GM12873 (cell line): ENCODE results near the gene NHS.

Experiments used
- TF ChIP-seq, protein P1 (sequence below): IDR thresholded peaks from 2 replicates; pipeline ENCODE4 v1.5.1; 2012; ENCODE audit warnings: low read depth, mild to moderate bottlenecking, moderate library complexity, low read length, control low read depth; ENCODE audit not compliant: insufficient read depth; ENCODE audit errors: missing control alignments

Gene NHS

DNA sequence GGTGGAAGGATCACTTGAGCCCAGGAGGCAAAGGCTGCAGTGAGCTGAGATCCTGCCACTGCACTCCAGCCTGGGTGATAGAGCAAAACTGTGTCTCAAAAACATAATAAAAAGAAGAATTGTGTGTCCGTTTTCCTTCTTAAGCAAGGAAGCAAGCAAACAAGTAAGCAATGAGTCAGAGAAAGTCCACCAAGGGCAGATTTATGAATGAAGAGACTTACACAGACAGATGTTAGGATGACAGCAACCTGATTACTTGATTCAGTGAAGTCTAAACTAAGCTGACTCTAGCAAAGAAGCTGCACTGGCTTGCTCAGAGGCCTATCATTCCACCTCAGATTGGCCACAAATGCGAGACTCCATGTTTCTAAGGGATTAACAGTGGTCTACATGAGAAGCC, 328.2 kb downstream of the NHS start:
- TF ChIP-seq, protein P1, sequence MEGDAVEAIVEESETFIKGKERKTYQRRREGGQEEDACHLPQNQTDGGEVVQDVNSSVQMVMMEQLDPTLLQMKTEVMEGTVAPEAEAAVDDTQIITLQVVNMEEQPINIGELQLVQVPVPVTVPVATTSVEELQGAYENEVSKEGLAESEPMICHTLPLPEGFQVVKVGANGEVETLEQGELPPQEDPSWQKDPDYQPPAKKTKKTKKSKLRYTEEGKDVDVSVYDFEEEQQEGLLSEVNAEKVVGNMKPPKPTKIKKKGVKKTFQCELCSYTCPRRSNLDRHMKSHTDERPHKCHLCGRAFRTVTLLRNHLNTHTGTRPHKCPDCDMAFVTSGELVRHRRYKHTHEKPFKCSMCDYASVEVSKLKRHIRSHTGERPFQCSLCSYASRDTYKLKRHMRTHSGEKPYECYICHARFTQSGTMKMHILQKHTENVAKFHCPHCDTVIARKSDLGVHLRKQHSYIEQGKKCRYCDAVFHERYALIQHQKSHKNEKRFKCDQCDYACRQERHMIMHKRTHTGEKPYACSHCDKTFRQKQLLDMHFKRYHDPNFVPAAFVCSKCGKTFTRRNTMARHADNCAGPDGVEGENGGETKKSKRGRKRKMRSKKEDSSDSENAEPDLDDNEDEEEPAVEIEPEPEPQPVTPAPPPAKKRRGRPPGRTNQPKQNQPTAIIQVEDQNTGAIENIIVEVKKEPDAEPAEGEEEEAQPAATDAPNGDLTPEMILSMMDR: no peak

DNA sequence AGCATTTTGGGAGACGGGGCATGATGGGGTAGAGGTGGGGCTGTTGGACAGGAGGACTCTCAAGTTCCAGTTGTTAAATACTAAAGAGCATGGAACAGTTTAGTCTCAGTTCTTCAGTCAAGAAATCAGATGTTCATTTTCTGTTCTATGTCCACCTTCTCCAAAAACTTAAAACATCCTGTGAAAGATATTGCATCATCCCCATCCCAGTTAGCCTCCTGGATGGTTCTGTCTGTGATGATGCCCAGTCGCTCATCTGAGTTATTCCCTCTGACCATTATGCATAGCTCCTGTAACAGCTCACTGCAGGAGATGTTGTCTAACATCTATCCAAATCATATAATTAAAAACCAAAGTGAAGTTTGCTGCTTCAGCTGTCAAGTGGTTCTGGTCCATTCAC, 330.2 kb downstream of the NHS start:
- TF ChIP-seq, protein P1: no peak

DNA sequence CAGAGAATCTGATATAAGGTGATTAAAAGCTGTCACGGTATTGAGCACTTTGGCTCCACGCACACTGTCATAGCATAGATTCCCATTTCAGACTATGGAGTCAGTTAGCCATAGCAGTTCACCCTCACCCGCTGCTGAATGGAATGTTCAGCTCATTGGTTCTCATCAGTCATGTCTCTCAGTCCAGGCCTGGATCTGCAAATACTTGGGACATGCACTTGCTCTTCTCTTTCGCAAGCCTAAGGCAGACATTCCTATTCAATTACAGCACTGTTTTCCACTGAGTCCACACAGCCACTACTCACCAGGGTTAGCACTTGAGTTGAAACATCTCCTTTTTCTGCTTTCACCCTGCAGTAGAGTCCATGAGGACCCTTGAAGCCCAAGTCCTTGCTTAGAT, 331.7 kb downstream of the NHS start:
- TF ChIP-seq, protein P1: no peak

DNA sequence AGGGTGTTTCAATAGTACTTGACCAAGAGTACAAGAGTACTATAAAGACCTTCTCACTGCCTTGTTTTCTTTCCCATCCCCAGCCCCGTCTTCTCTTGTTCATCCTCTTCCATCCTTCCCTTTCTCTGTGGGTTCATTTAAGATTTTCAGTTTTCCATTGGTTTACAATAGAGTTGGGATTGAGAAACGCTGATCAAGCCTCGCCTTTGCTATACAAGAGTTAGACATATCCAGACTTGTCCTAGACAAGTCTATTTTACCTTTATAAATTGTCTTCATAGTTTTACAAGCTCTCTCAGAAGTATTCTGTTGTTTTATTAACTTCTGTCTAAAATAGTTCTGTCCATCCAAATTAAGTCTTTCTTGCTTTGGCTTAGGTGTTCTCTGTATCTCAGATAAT, 332.7 kb downstream of the NHS start:
- TF ChIP-seq, protein P1: no peak

DNA sequence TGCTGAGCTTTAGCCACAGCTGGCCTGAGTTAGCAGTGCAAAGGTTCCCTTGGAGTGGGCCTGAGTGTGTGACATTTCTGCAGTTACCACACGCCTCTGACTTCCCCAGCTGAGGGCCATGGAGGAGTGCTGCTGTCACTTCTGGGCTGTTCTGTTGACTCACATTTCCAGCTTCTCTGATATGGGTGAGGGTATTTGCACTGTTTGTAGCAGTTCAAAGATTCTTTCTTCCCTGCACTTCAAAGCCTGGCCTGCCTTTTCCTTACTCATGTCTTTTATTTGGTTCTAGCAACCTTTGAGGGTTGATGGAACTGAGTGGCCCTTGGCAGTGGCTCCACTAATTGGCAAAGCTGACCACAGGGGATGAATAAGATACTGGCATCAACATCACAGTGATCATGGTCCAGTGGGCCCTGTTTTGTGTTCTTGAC, 335.9 kb downstream of the NHS start:
- TF ChIP-seq, protein P1: no peak

DNA sequence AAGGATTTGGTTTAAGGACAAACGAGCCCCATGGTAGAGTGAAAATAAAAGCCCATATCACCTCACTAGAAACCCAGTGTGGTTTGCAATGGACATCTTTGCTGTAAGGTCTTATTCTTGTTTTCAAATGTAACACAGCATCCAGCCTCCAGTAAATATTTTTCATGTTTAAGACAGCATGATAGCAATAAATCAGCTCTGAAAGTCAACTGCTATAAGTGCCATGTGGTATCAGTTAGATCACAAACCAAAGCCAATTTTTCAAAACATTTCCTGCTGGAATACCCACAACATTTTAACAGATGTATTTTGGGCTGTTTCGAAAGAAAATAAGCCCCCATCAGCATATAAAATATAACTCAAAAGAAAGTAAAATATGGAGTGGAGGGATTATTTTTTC, 338.3 kb downstream of the NHS start:
- TF ChIP-seq, protein P1: no peak

DNA sequence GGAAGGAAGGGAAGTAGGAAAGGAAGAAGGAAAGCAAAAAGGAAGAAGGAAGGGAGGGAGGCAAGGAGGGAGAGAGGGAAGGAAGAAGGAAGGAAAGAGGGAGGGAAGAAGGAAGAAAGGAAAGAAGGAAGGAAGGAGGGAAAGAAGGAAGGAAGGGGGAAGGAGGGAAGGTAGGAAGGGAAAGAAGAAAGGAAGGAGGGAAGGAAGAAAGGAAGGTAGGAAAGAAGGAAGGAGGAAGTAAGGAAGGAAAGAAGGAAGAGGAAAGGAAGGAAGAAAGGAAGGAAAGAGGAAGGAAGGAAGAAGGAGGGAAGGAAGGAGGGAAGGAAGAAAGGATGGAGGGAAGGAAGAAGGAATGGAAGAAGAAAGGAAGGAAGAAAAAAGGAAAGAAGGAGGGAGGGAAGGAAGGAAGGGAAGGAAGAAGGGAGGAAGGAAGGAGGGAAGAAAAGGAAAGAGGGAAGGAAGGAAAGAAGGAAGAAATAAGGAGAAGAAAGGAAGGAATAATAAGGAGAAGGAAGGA, 343.7 kb downstream of the NHS start:
- TF ChIP-seq, protein P1: no peak
